Astrocyte (in vitro differentiated cells and primary cell): ENCODE results near the gene XXYLT1. TPM values are rescaled to one million over a fixed set of nuclear protein-coding genes. Genes with fewer than 3 reads are reported as not detected.

Source experiments
- DNase-seq: peaks from one replicate; pipeline ENCODE4 v3.0.0-alpha.2; 2010; ENCODE audit warnings: low read depth
- FAIRE-seq: peaks from 2 replicates; lab custom pipeline; 2011; peaks lifted over from hg19 to GRCh38; lab: Jason Lieb, UNC
- H2AFZ ChIP-seq: 2 replicates; pipeline ENCODE4 v1.6.0; 2012; ENCODE audit warnings: low read depth, low read length, inconsistent platforms
- H3K27ac ChIP-seq: 2 replicates; pipeline ENCODE4 v1.5.1; 2011; ENCODE audit warnings: low read depth, low read length, inconsistent platforms
- H3K27me3 ChIP-seq: 2 replicates; pipeline ENCODE4 v1.6.0; 2011; ENCODE audit warnings: low read length, inconsistent platforms; ENCODE audit not compliant: insufficient read depth
- H3K36me3 ChIP-seq: 2 replicates; pipeline ENCODE4 v1.5.1; 2011; ENCODE audit warnings: low read length, inconsistent platforms; ENCODE audit not compliant: insufficient read depth
- H3K4me1 ChIP-seq: 2 replicates; pipeline ENCODE4 v1.5.1; 2011; ENCODE audit warnings: low read length, inconsistent platforms; ENCODE audit not compliant: insufficient read depth
- H3K4me2 ChIP-seq: 2 replicates; pipeline ENCODE4 v1.6.0; 2012; ENCODE audit warnings: low read length, inconsistent platforms
- H3K4me3 ChIP-seq: 2 replicates; pipeline ENCODE4 v1.5.1; 2011; ENCODE audit warnings: low read depth, mild to moderate bottlenecking, low read length, inconsistent platforms; ENCODE audit not compliant: insufficient read depth
- H3K79me2 ChIP-seq: 2 replicates; pipeline ENCODE4 v1.6.0; 2012; ENCODE audit warnings: mild to moderate bottlenecking, low read length, inconsistent platforms; ENCODE audit not compliant: insufficient read depth
- H3K9ac ChIP-seq: 2 replicates; pipeline ENCODE4 v1.6.0; 2012; ENCODE audit warnings: mild to moderate bottlenecking, low read length, inconsistent platforms
- H3K9me3 ChIP-seq: 2 replicates; pipeline ENCODE4 v1.5.1; 2012; ENCODE audit warnings: low read depth, mild to moderate bottlenecking, low read length, inconsistent platforms; ENCODE audit not compliant: insufficient read depth
- H4K20me1 ChIP-seq: 2 replicates; pipeline ENCODE4 v1.6.0; 2012; ENCODE audit warnings: low read length, inconsistent platforms; ENCODE audit not compliant: insufficient read depth
- H3K27ac Mint-ChIP-seq: one replicate; pipeline ENCODE4 v1.8.0; 2021; ENCODE audit warnings: mild to moderate bottlenecking, mixed read lengths; ENCODE audit not compliant: unreplicated experiment
- H3K27me3 Mint-ChIP-seq: one replicate; pipeline ENCODE4 v1.8.0; 2021; ENCODE audit warnings: low read depth, mixed read lengths; ENCODE audit not compliant: unreplicated experiment
- H3K36me3 Mint-ChIP-seq: one replicate; pipeline ENCODE4 v1.8.0; 2021; ENCODE audit warnings: low read depth, mixed read lengths; ENCODE audit not compliant: unreplicated experiment
- H3K4me1 Mint-ChIP-seq: one replicate; pipeline ENCODE4 v1.8.0; 2021; ENCODE audit warnings: low read depth, mixed read lengths; ENCODE audit not compliant: unreplicated experiment
- H3K4me3 Mint-ChIP-seq: one replicate; pipeline ENCODE4 v1.8.0; 2021; ENCODE audit warnings: mild to moderate bottlenecking, moderate library complexity, mixed read lengths; ENCODE audit not compliant: unreplicated experiment
- H3K9me3 Mint-ChIP-seq: one replicate; pipeline ENCODE4 v1.8.0; 2021; ENCODE audit warnings: mild to moderate bottlenecking, mixed read lengths; ENCODE audit not compliant: unreplicated experiment
- EZH2 ChIP-seq: IDR thresholded peaks from 2 replicates; pipeline ENCODE4 v1.6.1; 2012; ENCODE audit warnings: mild to moderate bottlenecking, low read length, inconsistent platforms; ENCODE audit not compliant: insufficient read depth
- total RNA-seq: library from RNA; stranded (reverse); gene quantifications from 2 replicates; pipeline ENCODE4 v1.2.1, GENCODE V29; 2021
- TF ChIP-seq, protein P1 (sequence below): IDR thresholded peaks from 2 replicates; pipeline ENCODE4 v1.5.1; 2011; ENCODE audit warnings: low read depth, mild to moderate bottlenecking, inconsistent platforms, low read length, moderate library complexity; ENCODE audit not compliant: insufficient read depth

Gene XXYLT1
- total RNA-seq, 1 donor from 2014 or later = 26.2 TPM

GRCh38 chr3:195048059-195048905 lies 222.7 kb downstream of the XXYLT1 start:
- Mint-ChIP-seq H3K9me3 (peaks cover 3% of the 10 kb centered on the region), H3K27ac (no peak overlapping the region), H3K4me3 (no peak overlapping the region), H3K36me3 (no peaks in the 10 kb centered on the region), H3K4me1 (no peaks in the 10 kb centered on the region), H3K27me3 (peaks cover 54% of the 10 kb centered on the region)
- H3K79me2 ChIP-seq = no peaks in the 10 kb centered on the region
- TF ChIP-seq, protein P1, sequence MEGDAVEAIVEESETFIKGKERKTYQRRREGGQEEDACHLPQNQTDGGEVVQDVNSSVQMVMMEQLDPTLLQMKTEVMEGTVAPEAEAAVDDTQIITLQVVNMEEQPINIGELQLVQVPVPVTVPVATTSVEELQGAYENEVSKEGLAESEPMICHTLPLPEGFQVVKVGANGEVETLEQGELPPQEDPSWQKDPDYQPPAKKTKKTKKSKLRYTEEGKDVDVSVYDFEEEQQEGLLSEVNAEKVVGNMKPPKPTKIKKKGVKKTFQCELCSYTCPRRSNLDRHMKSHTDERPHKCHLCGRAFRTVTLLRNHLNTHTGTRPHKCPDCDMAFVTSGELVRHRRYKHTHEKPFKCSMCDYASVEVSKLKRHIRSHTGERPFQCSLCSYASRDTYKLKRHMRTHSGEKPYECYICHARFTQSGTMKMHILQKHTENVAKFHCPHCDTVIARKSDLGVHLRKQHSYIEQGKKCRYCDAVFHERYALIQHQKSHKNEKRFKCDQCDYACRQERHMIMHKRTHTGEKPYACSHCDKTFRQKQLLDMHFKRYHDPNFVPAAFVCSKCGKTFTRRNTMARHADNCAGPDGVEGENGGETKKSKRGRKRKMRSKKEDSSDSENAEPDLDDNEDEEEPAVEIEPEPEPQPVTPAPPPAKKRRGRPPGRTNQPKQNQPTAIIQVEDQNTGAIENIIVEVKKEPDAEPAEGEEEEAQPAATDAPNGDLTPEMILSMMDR = no peak
- TF ChIP-seq EZH2 = no peak
- FAIRE-seq = no peak
- H3K4me2 ChIP-seq = no peak overlapping the region
- H3K4me1 ChIP-seq = no peaks in the 10 kb centered on the region
- H2AFZ ChIP-seq = no peak overlapping the region
- H4K20me1 ChIP-seq = no peaks in the 10 kb centered on the region
- H3K9me3 ChIP-seq = no peaks in the 10 kb centered on the region
- no peak for DNase-seq
- no peaks in the 10 kb centered on the region for H3K36me3 ChIP-seq
- H3K9ac ChIP-seq = no peak overlapping the region
- H3K4me3 ChIP-seq = no peak overlapping the region
- H3K27ac ChIP-seq = no peak overlapping the region
- H3K27me3 ChIP-seq = peaks cover 24% of the 10 kb centered on the region

DNA sequence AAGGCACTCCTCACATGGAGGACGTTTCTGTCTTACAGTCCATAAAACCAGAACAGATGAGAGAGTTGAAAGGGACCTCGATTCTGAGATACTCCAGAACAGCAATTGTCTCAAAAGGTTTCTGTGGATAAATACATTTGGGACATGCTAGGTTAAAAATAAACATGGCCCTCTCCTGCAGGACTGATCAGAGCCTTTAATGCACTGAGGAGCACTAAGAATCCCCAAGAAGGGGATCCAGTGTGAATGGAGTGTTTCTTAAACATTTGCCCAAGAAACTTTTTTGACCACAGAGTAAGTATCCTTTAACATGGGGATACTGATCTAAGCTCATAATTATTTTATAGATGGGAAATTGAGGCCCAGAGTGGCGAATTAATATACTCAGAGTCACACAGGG lies 223.4 kb downstream of the XXYLT1 start:
- H3K36me3 ChIP-seq = no peaks in the 10 kb centered on the region
- peaks cover 25% of the 10 kb centered on the region for H3K27me3 ChIP-seq
- H3K27ac Mint-ChIP-seq = no peak overlapping the region
- no peak for DNase-seq
- H3K4me3 Mint-ChIP-seq = no peak overlapping the region
- H3K4me1 ChIP-seq = no peaks in the 10 kb centered on the region
- no peaks in the 10 kb centered on the region for H3K9me3 Mint-ChIP-seq
- no peak overlapping the region for H3K27ac ChIP-seq
- no peak for FAIRE-seq
- H4K20me1 ChIP-seq = no peaks in the 10 kb centered on the region
- H3K4me3 ChIP-seq = no peak overlapping the region
- no peaks in the 10 kb centered on the region for H3K79me2 ChIP-seq
- no peaks in the 10 kb centered on the region for H3K36me3 Mint-ChIP-seq
- H3K4me1 Mint-ChIP-seq = no peaks in the 10 kb centered on the region
- H3K9ac ChIP-seq = no peak overlapping the region
- H2AFZ ChIP-seq = no peak overlapping the region
- no peaks in the 10 kb centered on the region for H3K9me3 ChIP-seq
- TF ChIP-seq, protein P1 = no peak
- no peak for TF ChIP-seq EZH2
- no peak overlapping the region for H3K4me2 ChIP-seq
- peaks cover 57% of the 10 kb centered on the region for H3K27me3 Mint-ChIP-seq

- Histone ChIP-seq H3K27me3 (peaks cover 20% of the 10 kb centered on the region), H3K4me2 (no peak overlapping the region), H3K9ac (no peak overlapping the region), H3K4me3 (no peak overlapping the region), H3K9me3 (no peaks in the 10 kb centered on the region), H4K20me1 (no peaks in the 10 kb centered on the region), H2AFZ (no peak overlapping the region), H3K79me2 (no peaks in the 10 kb centered on the region), H3K4me1 (no peaks in the 10 kb centered on the region), H3K36me3 (no peaks in the 10 kb centered on the region), H3K27ac (no peak overlapping the region)
- Mint-ChIP-seq H3K27me3 (peaks cover 54% of the 10 kb centered on the region), H3K4me1 (no peaks in the 10 kb centered on the region), H3K36me3 (no peaks in the 10 kb centered on the region), H3K9me3 (no peaks in the 10 kb centered on the region), H3K4me3 (no peak overlapping the region), H3K27ac (no peak overlapping the region)
- no peak for FAIRE-seq
- no peak for DNase-seq
- TF ChIP-seq EZH2 = no peak
- TF ChIP-seq, protein P1 = no peak
Measured at GRCh38 chr3:195046441-195046840, 224.5 kb downstream of the XXYLT1 start.
